ENCODE results near the gene SRSF1.
A peak's percentile ranks its signal among the peaks of the same experiment; 100 is the strongest.
"Not testable (repeated sequence)": the region's sequence is repeated elsewhere in the genome, so short reads cannot be mapped to it uniquely, and the experiment has no call there.

Gene SRSF1, protein sequence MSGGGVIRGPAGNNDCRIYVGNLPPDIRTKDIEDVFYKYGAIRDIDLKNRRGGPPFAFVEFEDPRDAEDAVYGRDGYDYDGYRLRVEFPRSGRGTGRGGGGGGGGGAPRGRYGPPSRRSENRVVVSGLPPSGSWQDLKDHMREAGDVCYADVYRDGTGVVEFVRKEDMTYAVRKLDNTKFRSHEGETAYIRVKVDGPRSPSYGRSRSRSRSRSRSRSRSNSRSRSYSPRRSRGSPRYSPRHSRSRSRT

DNA sequence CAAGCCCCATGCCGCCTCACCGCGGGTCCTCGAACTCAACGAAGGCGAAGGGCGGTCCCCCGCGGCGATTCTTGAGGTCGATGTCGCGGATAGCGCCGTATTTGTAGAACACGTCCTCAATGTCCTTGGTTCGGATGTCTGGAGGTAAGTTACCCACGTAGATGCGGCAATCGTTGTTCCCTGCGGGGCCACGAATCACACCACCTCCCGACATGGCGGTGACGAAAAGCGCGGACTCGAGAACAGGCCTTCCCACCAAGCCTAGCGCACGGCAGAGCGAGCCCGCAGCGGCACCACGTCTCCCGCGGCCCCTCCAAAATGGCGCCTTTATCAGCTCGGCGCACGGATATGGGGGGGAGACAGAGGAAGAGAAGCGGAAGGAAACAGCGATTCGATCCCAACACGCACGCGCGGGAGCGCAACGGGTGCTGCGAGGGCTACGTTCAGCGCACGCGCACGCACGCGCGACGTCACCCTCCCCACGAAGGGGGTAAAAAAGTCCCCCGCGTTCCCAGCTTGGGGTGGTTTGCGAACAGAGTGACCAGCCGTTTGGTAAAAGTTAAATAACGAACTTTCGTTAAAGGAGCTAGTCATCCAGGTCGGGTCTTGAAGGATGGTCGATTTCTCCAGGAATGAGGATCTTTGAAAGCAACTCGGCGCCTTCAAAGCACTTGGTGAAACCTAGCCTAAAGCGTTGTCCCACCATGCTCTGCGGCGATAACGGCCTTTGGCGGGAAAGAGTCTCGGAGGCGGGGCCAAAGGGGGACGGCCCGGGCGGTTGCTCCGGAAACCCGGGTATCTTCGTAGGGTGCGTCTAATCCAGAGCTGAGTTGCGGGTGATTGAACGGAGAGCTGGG lies at the start of gene SRSF1:
TSS of gene SRSF1 (minus strand) at position 323 of the 857 bp plus-strand sequence. CDS start at position 214, 109 bp downstream.
- peak; percentile 97 for DNase-seq

DNA sequence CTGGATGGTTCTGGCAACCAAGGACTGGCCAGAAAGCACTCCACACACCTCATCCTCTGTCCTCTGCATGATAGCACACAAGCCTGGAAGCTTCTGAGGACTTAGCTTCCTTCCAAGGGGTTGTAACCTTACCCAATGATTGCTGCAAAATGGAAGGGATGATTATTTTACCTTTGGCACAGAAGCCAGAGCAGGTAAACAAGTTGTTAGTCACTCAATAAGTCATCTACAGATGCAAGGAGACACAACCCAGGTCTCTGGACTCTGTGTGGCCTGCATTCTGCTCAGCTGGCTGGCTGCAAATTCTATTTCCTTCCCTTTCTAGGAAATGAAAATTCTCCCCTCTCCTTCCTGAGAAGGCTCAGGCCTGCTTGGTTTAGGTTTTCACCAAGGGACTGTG lies 49.4 kb upstream of the SRSF1 start:
- no peak for DNase-seq

DNA sequence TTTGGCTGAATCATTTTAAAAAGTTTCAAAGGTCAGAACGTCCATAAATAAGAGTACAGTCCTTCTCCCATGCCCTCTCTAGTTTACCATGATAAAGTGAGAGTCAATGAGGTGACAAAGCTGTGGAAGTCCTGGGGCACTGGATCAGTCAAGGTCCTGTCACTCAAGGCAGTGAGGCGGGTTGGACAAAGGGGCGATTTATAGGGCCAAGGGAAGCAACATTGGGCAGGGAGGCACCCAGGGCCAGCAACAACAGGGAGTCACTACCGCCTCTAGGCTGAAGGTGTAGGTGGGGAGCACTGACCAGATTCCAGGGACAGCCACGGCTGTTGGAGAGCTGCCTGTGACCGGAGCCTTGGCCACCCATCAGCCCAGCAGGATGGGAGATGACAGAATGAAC lies 47.6 kb upstream of the SRSF1 start:
- DNase-seq = no peak

DNA sequence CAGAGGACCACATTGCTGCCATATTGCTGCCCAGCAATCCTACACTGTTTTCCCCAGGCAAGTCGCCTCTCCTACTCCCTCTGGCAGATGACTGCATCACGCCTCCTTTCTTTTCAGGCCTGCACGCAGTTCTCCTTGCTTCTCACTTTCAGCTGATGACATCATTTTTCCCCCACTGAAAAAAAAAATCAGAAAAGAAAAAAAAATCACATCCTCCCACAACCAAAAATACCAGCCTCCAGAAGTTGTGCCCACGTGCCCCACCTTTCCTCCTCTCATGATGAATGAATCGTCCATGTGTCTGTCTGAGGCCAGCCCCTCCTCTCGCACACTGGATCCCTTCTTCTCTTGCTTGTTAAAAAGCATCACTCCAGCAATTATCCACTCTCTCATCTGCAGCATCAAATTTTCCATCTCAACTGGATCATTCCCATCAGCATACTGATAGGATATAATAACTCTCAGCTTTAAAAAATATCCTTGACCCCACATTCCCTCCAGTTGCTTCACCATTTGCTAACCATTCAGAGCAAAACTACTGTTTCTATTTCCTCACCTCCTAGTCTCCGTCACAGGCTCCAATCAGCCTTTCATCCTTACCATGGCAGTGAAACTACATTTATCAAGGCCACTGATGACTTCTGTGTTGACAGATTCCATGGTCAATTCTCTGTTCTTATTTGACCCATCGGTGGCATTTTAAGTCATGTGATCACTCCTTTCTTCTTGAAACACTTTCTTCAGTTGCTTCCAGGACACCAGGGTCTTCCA lies 46.1 kb upstream of the SRSF1 start:
- peak; percentile 3 for DNase-seq

DNA sequence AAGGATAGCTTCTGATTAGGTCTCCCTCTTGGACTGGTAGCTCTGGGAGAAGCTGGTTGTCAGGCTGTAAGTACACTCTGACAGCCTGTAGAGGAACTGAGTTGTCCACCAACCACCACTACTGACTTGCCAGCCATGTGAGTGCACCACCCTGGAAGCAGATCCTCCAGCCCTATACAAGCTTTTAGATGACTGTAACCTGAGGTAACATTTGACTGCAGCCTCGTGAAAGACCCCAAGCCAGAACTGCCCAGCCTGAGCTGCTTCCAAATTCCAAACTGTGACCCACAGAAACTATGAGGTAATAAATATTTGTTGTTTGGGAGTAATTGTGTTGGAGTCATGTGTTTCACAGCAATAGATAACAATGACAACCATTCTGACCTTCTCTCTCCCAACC lies 45.4 kb upstream of the SRSF1 start:
- no peak for DNase-seq

DNA sequence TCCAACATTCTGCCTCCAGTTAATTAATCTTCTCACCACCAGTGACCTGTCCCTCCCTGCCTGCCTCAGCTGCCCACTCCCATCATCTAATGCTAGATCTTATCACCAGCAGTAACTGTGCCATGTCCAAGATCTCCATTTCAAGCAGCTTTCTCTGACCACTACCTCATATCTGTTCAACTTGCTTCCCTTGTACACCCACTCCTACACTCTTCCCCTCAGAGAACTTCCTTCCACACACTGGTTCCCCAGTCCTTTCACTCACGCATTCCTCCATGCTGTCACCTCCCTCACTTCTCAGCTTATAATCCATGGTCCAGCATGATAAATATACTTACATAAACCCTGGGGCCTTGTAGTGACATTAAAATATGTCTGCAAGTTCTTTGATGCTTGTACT lies 44.4 kb upstream of the SRSF1 start:
- no peak for DNase-seq

DNA sequence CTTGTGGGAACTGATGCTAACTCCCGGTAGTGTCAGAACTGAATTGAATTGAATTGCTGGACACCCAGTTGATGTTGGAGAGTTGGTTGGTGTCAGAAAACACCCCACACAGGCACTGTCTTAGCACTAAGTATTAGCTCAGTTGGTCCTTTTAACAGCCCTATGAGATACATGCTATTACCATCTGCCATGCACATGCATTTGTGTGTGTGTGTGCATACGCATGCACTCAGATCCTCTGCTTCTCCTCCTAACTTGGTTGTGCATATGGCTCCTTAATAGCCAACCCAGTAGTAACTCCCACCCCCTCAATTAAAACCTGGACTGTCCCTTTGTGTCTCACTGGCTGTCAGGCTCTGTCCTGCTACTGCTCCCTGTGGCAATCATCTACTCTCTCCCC lies 43.9 kb upstream of the SRSF1 start:
- DNase-seq = no peak

DNA sequence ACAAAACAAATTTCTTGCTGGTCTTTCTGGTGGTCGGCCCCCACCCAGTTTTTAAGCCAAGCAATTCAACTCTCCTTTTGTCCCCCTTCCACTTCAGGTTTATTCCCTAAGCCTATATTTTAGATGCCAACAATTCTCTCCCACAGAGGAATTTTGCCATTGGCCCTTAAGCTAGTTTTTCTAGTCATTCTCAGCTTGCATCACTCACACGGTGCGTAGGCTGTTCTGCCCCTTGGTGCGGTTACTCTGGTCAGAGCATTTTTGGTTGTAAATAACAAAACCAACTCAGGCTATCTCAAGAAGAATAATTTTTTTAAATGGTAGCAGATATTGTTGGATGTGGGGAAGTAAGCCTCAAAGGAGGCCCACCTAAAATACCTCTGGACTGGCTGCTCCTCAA lies 42.5 kb upstream of the SRSF1 start:
- no peak for DNase-seq

DNA sequence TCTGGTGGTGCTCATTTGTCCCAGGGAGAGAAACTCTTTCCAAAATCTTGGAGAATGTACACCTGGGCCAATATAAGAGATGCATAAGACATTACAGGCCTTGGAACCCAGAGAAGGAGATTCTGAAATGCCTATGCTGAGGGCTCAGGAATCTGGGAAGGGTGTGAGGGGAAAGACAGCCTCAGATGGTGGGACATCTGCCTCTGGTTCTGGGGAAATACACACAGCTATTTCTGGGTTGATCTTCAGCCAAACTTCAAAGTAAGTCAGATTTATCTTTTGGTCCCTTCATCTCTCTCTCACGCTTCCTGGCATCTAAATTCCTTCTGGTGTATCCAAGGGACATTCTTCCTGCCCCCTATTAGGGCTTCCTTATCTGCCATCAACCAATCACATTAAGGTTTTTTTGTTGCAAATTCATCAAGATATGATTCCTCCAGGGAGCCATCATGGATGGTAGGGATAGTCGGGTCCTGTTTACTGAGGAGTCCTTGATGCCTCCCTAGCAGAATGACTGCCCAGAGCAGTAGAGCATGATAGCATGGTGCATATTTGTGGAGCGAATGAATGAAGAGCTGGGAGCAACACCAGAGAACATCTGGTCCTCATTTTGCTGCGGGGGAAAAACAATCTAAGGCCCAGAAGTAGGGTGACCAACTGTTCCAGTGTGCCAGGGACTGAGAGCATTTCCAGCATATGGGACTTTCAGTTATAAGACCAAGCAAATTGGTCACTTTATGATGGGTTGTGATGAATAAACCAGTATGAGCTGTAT lies 40.5 kb upstream of the SRSF1 start:
- no peak for DNase-seq

DNA sequence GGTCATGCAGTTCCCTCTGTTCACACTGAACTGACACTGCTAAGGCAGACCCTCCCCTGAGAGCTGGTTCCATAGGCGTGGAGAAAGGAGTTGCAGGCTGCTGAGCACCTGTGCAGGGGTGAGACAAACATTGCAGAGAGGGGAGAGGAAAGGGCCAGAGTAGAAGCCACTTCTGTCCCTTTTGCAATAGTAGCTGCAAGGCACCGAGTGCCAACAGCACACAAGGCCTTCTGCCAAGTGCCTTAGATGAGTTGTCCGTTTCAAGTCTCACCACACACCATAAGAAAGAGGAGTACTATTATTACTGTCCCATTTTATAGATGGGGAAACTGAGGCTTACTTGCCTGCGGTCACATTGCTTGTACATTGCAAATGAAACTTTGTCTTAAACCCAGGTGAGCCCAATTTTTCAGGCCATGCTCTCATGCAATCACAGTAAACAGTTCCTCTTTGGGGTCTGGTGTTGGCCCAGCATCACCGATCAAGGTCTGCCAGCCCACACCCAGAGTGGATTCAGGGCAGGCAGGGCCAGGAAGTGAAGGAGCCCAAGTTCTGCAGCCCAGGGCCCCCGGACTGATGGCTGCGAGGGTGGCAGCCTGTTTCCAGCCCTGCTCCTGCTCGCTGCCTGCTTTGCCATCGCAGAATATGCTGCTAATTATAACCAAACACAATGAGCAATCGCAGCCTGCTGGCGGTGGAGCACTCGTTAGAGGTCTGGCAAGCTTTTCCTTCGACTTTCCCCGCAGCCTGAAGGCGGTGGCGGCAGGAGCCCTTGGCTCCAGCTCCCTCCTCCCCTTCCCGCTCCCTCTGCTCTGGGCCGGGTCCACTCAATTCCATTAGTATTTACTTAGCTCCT lies 39.4 kb upstream of the SRSF1 start:
- no peak for DNase-seq

DNA sequence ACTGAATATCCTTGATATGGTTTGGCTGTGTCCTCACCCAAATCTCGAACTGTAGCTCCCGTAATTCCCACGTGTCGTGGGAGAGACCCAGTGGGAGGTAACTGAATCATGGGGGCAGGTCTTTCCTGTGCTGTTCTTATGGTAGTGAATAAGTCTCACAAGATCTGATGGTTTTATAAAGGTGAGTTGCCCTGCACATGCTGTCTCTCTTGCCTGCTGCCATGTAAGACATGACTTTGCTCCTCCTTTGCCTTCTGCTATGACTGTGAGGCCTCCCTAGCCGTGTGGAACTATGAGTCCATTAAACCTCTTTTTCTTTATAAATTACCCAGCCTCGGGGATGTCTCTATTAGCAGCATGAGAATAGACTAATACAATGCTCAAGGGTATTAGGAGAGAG lies 37.2 kb upstream of the SRSF1 start:
- not testable (repeated sequence) for DNase-seq

DNA sequence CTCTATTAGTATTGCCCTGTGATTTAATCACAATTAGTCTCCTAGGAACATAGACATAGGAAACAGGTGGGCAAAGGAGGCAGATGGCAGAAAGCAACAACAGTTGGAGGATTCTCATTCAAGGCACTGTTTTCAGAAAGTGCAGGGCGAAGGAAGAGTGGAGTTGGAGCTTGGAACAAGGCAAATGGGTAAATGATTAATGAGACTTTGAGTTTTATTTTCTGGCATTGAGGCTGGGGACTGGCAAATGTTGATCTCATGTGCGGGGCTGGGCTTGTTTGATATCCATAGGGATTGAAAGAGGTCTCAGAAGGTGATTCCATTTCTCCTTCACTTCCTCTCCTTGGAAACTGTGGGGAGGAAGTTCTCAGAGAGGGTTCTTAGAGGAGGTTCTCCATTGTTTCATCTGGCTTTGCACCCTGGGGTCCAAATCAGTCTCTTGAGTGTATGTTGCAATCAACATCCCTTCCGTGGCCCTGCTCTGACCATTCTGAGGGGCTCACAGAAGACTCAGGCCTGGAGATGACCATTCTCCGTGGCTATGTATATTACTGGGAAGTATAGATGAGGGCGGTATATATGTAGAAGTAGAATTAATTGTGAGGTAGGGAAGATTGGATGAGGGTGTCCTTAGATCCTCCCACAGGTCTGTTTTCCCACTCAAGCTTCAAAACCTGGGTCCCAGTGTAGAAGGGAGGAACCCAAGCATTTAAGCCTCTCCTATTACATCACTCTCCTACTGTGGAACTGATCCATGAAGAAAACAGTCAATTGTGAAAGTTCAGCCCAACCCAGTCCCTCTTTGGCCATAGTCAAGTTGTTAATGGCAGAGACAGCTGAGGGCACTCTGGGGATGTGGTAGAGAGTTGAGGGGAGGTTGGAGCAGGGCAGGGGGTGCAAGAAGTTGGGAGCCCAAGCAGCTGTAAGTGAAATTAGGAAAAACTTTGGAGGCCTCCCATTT lies 36.5 kb upstream of the SRSF1 start:
- no peak for DNase-seq

DNA sequence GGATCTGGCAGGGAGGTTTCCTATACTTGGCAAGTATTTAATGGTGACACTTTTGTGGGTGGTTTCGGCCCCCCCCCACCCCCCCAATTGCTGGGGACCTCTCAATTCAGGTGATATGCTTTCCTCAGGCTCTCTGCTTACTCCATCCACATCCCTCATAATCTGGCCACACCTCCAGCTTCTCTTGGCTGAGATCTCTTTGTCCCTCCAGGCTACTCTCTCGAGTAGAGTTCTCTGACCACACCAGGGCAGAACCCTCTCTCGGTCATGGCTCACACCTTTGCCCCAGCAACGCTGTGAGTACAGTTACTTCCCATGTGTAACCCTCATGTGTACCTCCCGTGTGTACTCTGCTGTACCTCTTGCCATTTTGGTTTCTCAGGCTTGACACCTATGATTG lies 34.1 kb upstream of the SRSF1 start:
- no peak for DNase-seq

DNA sequence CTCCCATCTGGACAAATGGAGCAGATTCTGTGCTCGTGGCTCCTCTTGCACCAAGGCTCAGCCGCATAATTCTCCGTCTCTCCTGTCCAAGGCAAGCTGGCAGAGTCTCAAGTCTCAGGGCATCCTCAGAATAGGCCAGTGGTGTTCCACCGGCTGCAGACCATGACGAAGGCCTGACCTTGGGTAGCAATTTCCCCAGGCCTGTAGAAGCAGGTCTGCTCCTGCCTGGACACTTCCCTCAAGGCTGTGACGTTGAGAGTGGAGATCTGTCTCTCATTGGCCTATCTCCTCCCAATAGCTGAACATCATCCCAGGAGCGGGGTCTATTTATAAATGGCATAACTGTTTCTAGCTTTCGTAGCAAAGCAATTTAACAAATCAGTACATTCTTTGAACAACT lies 33.3 kb upstream of the SRSF1 start:
- DNase-seq = no peak

DNA sequence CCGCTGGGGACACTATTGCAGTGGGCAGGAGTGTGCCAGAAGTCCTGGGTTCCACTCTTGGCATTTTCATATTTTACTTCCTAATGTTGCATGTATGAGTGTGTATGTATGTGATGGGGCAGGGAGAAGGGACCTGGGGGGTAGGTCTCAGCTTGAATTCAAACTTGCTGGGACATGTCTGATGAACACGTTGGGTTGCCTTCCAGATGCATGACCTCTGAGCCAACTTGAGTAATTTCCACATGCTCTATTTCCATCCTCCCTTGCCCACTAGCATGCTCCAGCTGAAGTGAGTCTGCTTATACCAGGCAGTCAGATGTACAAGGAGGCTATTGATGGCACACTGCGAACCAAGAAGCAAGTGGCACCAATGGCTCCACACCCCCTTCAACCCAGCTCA lies 32.9 kb upstream of the SRSF1 start:
- DNase-seq = no peak

DNA sequence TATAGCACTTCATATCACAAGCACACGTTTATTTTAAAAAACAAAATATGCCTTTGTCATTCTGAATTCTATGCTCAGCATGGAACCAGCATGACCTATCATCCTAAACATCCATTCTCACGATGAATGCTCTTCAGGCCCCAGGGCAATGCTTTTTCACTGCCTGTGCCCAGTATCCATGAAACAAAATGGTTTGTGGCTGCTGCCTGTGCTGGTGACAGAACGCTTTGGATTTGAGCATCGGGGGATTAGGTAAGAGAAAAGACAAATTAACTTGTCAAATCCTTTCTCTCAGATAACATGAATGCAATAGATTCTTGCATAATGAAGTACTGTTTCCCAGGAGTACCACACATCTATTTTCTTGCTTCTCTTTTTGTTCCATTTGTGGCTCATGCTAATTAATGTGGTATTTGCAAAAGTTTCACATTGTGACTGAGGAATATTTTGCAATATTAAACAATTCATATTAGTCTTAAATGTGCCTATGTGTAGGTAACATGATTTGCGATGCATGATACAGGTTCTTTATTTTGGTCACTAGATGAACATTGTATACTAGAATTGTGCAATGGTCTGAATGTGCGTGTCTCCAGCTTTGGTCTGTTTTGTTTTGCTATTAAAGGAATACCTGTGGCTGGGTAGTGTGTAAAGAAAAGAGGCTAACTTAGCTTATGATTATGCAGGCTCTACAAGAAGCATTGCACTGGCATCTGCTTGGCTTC lies 25.8 kb upstream of the SRSF1 start:
- no peak for DNase-seq

DNA sequence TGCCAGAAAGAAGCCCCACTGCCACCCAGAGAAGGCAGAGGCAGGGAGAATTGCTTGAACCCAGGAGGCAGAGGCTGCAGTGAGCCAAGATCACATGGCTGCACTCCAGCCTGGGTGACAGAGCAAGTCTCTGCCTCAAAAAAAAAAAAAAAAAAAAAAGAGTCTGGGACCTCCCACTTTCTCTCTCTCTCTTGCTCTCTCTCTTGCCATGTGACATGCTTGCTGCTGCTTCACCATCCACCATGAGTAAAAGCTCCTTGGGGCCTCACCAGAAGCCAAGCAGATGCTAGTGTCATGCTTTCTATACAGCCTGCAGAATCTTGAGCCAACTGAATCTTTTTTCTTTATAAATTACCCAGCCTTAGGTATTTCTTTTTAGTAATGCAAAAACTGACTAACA lies 21.5 kb upstream of the SRSF1 start:
- no peak for DNase-seq

DNA sequence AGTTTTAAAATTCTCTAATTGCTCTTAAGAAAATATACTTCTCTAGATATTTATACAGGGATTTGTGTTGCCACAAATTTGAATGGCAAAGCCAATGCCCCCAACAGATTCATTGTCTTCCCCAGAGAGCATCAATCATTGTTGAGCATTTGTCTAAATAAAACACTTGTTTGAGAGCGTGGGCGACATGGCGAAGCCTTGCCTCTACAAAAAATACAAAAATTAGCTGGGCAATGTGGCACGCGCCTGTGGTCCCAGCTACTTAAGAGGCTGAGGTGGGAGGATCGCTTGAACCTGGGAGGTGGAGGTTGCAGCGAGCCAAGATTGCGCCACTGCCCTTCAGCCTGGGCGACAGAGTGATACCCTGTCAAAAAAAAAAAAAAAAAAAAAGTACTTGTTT lies 13.4 kb upstream of the SRSF1 start:
- no peak for DNase-seq

DNA sequence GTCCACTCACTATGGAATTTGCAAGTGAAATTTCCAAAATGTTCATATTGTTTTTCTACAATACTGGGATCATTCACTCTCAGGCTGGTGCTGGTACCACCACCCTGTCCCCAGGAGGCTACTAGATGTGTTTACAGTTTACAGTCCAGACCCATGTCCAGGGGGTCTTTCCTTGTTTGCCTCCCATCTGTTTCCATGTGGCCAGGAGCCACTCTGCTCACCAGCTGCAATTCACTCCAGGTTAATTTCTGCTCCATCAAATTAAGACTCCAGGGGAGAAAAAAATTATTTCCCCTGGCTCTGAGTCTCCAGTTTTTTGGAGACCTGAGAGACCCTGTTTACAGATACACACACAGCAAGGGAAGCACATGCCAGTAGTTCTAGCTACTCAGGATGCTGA lies 12.5 kb upstream of the SRSF1 start:
- no peak for DNase-seq

DNA sequence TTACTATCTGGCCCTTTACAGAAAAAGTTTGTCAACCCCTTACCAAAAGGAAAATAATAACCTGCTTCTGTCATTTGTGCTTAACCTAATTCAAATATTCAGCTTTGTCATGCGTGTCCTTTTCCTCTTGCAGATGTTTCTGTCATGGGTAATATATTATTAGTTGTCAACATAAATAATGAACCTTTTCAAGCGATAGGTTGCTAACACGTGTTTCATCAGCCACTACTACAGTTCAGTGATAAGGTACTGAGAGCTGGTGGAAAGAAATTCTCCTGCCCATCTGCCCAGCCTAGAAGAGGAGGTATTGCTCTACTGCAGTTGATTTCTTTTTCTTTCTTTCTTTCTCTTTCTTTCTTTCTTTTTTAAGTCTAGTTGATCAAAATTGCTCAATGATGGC lies 12.0 kb upstream of the SRSF1 start:
- DNase-seq = no peak
